GM21786 (cell line): Measurements from ENCODE around the gene UCP3.

Experiments used
- ATAC-seq: cut with Tn5 transposase; IDR thresholded peaks from one replicate; pipeline ENCODE4 v1.9.1; 2021; ENCODE audit not compliant: unreplicated experiment

Gene UCP3

GRCh38 chr11:73978576-73979086 is 30.3 kb downstream of the UCP3 start:
- no peak for ATAC-seq

DNA sequence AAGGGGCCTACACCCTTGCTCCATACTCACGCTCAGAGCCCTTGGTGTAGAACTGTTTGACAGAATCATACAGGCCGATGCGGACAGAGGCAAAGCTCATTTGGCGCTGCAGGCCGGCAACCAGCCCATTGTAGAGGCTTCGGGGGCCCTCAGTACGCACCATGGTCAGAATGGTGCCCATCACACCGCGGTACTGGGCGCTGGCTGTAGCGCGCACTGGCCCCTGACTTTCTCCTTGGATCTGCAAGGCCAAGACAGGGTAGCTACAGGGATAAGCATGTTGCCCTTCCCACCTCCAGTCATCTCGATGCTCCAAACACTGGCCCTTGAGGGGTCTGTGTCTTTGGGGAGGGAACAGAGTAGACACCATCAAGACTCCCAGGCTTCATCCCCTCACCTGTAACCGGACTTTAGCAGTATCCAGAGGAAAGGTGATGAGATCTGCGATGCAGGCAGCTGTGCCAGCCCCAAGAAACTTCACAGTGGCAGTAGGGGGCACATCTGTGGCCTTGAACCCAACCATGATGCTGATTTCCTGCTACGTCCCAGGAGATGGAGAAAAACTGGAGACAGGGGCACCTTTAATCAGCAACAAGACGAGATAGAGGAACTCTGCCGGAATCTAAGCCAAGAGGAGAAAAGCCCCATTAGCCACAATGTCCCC is 30.9 kb downstream of the UCP3 start:
- ATAC-seq, result no peak

DNA sequence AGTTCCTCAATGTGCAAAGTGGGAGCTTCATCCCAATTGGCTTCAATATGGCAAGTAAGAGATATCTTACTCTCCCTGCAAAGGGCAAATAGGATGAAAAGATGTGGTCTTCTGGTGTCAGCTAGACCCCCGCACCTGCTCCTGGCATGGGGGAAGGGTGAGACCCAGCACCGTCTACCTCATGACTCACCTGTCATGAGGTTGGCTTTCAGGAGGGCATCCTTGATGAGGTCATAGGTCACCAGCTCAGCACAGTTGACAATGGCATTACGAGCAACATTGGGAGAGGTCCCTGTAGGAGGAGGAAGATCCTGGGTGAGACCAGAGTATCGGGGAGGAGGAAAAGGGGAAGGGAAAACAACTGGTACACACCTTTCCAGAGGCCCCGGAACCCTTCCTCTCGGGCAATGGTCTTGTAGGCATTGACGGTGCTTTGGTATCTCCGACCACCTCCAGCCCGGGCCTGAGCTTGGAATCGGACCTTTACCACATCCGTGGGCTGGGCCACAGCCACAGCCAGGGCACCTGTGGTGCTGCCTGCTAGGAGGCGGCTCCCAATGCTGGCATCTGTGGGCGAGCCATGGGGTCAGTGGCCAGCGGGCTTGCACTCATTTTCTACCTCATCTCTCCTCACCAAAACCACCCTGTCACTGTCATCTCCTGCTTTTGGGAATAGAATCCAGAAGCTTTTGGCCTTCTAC is 32.3 kb downstream of the UCP3 start:
- ATAC-seq, result no peak

DNA sequence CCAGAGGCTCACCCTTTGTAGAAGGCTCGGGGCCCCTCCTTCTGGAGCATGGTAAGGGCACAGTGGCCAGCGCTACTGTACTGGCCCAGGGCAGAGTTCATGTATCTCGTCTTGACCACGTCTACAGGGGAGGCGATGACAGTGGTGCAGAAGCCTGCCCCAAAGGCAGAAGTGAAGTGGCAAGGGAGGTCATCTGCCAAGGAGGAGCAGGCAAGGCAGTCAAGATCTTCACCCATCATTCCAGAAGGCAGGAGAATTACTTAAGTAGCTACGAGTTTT is 33.5 kb downstream of the UCP3 start:
- ATAC-seq, result no peak

GRCh38 chr11:73974604-73975478 is 34.0 kb downstream of the UCP3 start:
- no peak for ATAC-seq

- ATAC-seq, result no peak
These were observed 36.0 kb downstream of the UCP3 start for GRCh38 chr11:73972620-73973449.

DNA sequence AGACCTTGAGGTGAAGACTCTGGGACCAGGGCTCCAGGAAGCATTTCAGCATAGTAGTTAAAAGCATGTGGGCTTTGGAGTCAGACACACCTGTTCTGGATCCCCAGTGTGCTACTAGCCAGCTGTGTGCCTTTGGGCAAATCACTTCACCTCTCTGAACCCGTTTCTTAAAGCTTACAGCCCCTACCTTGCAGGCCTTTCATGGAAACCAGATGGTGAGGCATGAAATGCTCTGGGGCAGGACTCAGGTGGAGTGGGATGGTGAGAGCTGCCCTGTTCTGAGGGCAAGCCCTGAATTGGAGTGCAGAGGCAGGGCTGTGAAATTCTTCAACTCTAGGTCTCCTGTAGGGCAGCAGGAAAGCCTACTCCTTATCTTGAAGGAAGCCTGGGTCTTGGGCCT is 36.7 kb downstream of the UCP3 start:
- no peak for ATAC-seq

DNA sequence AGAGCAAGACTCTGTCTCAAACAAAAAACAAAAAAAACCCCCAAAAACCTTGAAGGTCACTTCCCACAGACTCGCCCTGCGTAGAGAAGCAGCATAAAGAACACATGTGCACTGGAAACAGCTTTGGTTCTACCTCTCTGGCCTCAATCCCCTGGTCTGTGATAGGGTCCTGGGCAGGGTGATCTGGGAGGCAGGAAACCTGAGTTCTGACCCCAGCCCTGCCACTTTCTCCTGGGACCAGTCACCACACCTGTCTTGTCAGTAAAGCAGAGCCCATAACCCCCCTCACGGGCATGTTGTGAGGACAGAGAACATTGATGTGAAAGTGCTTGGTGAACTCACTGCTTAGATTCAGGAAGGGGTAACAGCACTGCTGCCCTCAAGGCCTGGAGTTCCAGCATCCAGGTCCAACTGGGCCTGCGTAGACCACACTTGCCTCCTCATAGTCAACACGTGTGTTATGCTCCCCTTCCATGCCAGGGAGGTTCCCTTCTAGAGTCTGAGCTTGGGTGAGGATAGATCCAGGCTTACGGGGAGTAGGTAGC is 37.6 kb downstream of the UCP3 start:
- no peak for ATAC-seq

DNA sequence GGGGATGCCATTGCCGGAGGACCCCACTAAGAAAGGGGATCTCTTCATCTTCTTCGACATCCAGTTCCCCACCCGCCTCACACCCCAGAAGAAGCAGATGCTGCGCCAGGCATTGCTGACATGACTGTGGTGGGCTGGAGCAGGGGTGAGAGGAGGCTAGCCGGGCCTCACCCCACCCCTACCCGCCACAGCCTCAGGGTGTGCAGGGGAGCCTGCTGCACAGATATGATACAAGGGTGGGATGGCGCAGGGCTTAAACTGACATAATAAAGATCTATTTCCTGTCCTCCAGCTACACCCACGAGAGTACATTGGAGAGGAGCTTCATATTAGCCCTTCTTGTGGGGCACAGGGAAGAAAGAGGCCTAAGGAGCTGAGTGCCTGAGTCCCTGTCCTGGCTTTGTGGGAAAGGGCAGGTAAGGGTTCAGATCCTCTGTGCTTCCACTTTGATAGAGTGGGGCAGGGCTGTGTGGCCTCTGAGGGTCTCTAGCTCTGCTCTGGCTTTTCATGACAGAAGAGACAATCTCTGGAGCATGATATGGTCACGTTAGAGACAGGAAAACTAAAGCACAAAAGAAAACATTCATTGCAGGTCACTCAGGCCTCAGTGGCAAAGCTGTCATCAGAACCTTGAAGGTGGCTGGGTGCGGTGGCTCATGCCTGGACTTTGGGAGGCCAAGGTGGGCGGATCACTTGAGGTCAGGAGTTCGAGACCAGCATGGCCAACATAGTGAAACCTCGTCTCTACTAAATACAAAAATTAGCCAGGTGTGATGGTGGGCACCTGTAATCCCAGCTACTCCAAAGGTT is 38.7 kb downstream of the UCP3 start:
- no peak for ATAC-seq

DNA sequence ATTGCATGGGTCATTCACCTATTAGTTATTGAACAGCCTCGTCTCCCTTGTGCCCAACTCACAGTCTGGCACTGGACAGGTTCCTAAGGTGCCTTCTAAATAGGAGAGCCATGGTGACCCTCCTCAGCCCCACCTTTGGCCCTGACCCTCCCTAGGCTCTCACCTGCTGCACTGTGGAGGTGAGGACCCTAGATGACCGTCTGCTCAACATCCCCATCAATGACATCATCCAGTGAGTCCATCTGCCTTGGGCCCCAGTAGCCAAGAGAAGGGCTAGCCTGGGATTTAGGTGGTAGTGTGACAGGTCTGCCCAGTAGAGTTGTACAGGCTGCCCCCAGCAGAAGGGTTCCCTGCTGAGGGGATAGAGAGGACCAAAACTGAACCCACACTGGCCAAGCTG is 39.8 kb downstream of the UCP3 start:
- no peak for ATAC-seq

DNA sequence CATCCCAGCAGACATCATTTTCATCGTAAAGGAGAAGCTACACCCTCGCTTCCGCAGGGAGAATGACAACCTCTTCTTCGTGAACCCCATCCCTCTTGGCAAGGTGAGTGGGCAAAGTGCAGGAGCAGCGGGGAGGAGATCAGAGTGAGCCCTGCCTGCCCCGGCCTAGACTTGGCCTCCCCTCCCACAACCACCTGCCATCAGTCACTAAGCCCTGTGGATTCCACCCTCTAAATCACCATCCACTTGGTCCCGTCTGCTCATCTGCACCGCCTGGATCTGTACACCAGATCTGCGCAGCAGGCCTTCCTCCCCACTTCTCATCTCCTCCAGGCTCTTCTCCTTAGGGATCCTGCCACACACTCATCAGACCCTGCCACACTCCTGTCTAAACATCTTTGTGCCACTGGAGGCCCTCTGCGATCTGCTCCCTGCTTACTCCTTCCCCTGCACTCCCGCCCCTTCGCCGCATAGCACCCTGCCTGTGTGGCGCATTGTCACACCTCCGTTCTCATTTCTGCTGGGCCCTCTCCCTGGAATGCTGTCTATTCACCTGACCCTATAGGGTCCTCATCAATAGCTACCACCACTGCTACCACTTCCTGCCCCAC is 40.4 kb downstream of the UCP3 start:
- ATAC-seq, result no peak

GRCh38 chr11:73965764-73966121 is 43.1 kb downstream of the UCP3 start:
- ATAC-seq, result no peak

GRCh38 chr11:73965076-73965763 is 43.7 kb downstream of the UCP3 start:
- ATAC-seq, result no peak

DNA sequence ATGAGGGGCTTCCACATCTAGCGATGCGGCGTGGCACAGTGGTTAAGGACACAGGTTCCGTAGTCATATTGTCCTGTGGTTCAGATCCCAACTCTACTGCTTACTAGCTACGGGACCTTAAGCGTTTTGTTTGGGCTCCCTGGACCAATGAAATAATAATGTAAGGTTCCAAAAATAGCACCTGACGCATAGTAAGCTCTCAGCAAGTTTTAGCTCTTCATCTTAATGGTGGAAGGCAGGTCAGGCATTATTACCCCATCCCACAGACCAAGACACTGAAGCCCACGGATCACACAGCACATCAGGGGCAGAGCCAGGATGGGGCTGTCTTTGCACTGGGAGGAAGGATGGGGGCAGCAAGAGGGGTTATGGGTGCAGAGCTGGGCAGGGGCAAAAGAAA is 45.0 kb downstream of the UCP3 start:
- no peak for ATAC-seq

GRCh38 chr11:73962101-73962705 is 46.7 kb downstream of the UCP3 start:
- ATAC-seq, result no peak

DNA sequence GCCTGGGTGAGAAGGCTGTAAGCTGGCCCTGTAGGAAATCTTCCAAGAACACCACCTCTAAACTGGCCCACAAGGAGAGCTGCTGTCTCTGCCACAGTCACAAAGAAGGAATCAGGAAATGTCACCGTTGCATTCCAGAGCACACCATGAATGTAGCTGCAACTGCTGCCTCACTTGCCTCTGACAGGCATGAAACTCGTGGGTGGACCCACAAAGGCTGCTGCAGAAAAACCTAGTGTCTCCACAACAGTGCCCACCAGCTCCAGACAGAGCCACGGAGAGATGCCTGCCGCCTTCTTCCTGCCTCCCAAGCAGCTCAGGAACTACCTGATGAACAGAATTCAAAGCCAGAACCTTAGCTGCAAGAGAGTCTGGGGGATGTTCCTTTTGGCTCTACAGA is 47.6 kb downstream of the UCP3 start:
- no peak for ATAC-seq

GRCh38 chr11:73958521-73959141 is 50.3 kb downstream of the UCP3 start:
- ATAC-seq, result no peak
